GM12872 (cell line): ENCODE data around the gene LDLRAD1.

ENCODE experiments used
- TF ChIP-seq, protein P1 (sequence below): IDR thresholded peaks from 3 replicates; pipeline ENCODE4 v1.5.1; 2011; ENCODE audit warnings: low read depth, mild to moderate bottlenecking, low read length, moderate library complexity; ENCODE audit not compliant: insufficient read depth

LDLRAD1 gene, protein sequence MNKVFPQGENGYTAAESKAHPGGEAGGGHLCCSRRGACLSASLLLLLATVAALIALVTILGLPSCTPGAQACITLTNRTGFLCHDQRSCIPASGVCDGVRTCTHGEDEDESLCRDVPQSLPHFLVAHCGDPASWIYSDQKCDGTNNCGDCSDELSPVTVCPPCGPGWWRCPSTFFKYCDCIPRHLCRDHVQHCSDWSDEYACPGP

DNA sequence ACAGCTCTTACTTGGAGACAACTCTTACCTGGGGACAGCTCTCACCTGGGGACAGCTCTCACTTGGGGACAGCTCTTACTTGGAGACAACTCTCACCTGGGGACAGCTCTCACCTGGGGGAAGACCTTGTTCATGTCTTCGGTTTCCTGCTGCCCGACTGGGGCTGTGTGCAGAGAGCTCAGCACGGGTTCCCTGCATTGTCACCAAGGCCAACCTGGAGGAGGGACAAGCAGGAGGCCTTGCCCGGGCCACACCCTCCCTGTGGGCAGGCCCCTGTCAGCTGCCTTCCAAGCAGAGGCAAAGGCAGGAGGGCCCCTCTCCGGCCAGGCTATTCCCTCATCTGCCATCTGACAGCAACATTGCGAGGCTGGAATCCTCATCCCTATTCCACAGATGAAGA, at the start of gene LDLRAD1:
Gene LDLRAD1 (minus strand): TSS at position 208 of the 400 bp plus-strand sequence. CDS start 74 bp downstream, at position 134.
- TF ChIP-seq, protein P1, sequence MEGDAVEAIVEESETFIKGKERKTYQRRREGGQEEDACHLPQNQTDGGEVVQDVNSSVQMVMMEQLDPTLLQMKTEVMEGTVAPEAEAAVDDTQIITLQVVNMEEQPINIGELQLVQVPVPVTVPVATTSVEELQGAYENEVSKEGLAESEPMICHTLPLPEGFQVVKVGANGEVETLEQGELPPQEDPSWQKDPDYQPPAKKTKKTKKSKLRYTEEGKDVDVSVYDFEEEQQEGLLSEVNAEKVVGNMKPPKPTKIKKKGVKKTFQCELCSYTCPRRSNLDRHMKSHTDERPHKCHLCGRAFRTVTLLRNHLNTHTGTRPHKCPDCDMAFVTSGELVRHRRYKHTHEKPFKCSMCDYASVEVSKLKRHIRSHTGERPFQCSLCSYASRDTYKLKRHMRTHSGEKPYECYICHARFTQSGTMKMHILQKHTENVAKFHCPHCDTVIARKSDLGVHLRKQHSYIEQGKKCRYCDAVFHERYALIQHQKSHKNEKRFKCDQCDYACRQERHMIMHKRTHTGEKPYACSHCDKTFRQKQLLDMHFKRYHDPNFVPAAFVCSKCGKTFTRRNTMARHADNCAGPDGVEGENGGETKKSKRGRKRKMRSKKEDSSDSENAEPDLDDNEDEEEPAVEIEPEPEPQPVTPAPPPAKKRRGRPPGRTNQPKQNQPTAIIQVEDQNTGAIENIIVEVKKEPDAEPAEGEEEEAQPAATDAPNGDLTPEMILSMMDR, result no peak

DNA sequence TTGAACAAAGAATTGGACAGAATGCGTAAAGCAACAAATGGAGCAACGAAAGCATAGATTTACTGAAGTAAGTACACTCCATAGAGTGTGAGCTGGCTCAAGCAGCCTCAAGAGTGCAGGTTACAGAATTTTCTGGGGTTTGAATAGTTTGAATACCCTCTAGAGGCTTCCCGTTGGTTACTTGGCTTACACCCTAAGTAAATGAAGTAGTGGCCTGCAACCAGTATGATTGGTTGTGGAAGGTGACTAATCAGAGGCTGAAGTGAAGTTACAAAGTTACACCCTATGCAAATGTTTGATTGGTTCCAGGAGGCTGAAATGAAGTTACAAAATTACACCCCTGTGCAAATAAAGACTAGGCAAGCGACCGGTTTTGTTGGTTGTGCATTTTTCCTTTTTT, 46.3 kb upstream of the LDLRAD1 start:
- TF ChIP-seq, protein P1, result no peak

DNA sequence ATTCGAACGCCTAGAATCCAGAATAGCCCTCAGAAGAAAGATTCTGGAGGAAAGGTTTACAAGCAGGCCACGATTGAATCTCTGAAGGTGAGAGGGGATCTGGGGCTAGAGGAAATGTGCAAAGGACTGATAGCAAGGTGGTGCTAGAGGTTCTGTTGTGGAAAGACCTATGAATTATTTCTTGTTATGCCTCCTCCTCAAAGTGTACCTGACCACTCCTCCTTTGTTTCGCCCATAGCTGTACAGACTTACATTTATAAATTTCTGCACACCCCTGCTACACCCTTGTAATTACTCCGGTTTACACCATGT, 36.4 kb upstream of the LDLRAD1 start:
- TF ChIP-seq, protein P1, result no peak

DNA sequence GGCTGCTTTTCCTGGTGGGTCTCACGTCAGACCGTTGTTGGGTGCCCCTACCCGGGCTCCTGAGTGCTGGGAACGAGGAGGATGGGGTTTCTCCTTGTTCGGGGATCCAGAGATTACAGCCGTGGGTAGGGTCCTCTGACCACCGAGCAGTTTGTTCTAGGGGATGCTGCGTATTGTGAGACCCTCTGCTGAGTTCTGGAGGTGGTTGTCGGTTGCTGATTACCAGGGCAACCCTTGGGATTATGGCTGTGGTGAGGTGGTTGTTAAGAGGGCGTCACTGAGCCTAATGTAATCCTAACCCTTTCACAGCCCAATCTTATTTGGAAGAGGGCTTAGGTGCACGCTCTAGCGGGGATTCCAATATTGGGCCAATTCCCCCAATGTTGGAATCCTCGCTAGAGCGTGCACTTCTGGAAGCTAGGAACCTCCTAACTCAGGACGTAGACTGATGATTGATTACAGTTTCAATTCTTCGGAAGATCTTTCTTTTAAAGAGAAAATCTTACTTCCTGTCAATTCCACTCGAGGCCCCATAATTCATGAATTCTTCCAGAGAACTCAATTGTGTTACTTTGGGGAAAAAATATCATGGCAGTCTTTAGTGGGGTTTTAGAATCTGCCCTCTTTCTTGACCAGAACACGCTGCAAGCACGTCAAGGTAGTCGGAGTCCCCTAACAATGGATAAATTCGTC, 35.9 kb upstream of the LDLRAD1 start:
- TF ChIP-seq, protein P1, result no peak

DNA sequence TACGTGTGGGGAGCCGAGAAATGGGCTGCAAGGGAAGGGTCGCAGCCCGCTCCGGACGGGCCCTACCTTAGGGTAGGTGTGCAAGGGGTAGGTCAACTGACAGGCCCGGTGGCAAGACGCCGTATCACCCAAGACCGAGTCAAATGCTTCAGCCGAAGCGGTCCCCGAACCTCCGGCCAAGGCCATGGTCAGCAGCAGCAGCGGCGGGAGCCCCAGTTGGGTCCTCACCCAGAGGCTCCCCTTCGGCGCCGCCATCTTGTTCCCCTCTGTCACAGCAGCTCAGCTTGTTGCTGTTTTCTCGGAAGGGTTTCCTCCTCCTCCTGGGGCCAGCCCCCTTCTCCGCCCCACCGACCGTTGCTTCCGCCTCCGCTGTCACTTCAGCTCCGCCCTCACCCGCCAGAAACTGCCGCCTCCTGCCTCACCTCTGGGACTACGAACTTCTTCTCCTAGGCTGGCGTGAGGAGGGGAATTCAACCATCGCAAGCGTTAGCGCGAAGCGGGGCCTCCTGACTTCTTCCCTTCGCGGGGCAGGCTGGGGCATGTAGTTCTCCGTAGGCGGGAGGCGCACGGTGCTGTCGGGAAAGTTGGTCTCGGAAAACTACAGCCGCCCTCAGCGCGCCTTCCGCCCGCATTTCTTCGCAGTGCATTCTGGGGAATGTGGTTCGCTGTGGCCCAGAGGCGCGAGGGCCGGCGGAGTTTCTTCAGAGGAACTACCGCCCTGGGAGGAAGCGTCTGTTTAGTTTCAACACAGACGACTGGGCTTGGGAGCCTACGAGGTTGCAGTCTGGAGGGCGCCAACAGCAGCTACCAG, 35.2 kb upstream of the LDLRAD1 start, which contains the start of the genes TCEANC2 and TMEM59:
Gene TCEANC2 (plus strand): TSS at position 675 of the 811 bp plus-strand sequence. CDS start 815 bp downstream, outside the sequence.
Gene TMEM59 (minus strand): TSS at position 271 of the 811 bp plus-strand sequence. CDS start 16 bp downstream, at position 255.
- TF ChIP-seq, protein P1, result no peak

DNA sequence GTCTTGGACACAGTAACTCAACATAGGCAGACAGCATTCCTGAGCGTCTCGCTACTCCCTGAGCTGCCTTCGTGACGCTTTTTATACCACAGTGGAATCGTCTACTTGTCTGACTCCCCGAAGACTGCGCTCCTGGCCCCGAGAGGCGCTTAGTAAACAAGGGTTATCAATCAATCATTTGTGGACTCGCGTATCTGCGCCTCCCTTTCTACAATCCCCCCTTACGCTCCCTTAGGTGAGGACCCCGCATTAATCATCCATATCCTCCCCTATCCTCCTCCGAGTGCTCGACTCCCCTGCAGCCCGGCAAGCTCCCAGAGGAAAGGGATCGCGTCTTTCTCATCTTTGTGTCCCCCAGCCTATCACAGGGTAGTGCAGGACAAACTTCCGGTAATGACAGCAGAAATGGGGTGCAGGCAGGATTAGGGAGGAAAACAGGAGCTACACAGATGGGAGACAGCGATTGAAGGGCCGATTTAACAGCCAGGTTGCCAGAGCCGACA, 34.5 kb upstream of the LDLRAD1 start:
- TF ChIP-seq, protein P1, result no peak

DNA sequence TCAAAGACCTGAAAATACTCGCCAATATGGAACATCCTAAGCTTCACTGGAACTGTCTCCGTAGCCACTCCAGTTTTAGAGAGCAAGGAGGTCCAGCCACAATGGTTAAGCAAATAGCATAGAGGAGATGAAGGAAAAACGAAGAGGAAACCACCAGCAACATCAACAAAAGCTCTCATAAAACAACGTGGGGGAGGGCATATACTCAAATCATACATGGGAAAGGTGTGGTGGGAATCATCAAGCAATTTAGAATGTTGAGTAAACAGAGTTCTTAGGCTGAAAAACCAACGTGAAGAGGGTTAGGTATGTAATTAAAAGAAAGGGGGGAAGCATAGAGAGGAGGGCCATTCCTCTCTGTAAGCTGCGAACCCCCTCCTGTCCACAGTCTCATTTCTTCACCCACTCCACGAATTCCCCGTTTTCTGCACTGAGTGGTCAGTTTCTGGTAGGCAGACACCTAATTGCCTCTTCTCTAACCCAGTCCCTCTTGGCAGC, 34.0 kb upstream of the LDLRAD1 start:
- TF ChIP-seq, protein P1, result no peak
